Pons (tissue), 1 donor: ENCODE measurements around the gene NCS1.

Experiments
- DNase-seq: peaks from one replicate; pipeline ENCODE4 v3.0.0-alpha.2; 2016; ENCODE audit warnings: low spot score

NCS1 gene

DNA sequence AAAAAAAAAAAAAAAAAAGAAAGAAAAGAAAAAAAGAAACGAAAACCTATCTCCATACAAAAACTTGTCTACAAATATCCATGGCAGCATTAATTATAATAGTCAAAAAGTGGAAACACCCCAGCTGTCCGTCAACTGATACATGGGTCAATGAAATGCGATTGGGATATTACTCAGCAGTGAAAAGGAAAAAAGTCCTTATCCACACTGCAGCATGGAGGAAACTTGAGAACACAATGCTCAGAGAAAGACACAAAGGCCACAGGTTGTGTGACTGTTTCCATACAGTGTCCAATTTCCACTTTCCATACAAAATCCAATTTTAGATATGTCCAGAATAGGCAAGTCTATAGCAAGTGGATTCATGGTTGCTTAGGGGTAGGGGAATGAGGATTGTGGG, 24.3 kb upstream of the NCS1 start:
- DNase-seq = no peak

DNA sequence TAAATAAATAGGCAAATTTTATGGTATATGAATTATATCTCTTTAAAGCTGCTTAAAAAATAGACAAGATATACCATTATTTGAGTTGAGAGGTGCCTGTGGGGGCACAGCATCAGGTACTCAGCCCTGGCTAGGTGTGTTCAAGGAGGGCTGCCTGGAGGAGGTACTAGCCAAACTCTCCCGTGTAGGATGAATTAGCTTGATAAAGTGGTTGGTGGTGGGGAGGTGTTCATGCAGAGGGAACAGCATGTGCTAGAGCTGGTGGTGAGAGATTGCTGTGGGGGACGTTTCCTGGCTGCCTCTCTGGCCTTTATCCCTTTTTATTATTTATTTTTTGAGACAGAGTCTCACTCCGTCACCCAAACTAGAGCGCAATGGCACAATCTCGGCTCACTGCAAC, 23.2 kb upstream of the NCS1 start:
- no peak for DNase-seq

DNA sequence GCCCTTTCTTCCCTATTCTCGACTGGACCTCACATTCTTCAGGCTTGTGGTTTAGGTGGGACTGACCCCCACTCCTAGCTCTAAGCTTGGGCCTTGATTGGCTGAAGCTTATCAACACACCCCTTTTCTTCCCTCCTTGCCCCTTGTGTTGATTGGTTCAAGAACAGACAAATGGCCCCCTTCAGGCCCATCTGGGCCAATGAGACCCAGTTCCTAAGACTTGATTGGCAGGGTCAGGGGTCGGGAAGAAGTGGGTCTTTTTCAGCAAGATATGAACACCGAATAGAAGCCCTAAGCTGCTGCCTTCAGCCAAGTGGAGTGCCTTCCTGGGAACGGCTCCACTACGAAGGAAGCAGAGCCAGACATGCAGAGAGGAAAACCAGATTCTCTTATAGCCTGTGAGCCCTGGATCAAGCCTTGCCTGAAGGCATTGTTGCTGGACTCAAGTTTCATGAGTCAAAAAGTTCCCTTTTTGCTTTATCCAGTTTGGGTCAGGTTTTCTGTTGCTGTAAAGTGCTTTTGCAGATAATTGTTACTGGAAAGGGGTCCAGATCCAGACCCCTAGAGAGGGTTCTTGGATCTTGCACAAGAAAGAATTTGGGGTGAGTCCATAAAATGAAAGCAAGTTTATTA, 22.4 kb upstream of the NCS1 start:
- DNase-seq = no peak

- no peak for DNase-seq
These were observed 21.3 kb upstream of the NCS1 start for GRCh38 chr9:130150779-130151382.

DNA sequence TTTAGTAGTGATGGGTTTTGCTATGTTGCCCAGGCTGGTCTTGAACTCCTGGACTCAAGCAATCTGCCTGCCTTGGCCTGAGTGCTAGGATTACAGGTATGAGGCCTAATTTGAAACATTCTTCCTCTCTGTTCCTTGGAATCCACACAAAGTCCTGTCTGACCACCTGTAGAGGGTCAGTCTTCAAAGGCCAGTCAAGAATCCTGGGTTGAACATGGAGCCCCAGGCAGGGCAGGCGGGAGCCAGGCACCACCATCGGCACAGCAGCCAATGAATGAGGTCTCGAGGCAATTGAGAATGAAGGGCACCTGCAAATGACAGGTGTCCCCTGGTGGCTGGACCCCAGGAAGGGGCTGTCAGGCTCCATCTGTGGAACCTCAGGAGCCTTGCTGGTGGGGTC, 17.4 kb upstream of the NCS1 start:
- no peak for DNase-seq

DNA sequence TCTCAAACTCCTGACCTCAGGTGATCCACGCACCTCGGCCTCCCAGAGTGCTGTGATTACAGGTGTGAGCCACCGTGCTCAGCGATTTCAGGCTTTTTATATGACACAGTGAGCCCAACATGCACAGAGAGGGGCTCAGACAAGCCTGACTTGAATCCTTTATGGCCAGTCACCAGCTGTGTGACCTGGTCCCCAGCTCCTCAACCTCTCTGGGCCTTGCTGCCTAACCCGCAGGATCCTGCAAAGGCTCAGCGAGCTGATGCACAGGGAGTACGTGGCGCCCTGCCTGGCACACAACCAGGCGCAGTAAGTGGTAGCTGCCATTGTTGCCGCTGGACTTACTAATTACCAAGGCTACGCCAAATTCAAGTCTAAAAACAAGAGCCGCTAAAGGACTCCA, 16.6 kb upstream of the NCS1 start:
- no peak for DNase-seq

GRCh38 chr9:130156672-130157071, 15.5 kb upstream of the NCS1 start:
- no peak for DNase-seq

DNA sequence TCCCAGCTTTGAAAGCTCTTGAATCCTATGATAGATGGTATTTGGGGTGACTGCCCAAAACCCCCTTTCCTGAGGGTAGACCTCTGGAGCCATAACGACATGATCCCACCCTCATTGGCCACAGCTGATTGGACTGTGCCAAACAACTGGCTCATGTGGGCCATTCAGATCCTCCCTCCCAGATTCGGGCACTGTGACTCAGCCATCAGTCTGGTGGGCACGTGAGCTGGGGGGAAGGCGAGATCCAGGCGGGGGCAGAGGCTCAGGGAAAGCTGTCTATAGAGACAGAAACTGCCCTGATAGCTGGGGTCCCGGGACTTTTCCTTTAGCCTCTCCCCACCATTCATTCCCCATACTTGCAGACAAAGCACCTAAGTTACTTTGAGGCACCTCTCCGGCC, 15.1 kb upstream of the NCS1 start:
- DNase-seq = no peak

DNA sequence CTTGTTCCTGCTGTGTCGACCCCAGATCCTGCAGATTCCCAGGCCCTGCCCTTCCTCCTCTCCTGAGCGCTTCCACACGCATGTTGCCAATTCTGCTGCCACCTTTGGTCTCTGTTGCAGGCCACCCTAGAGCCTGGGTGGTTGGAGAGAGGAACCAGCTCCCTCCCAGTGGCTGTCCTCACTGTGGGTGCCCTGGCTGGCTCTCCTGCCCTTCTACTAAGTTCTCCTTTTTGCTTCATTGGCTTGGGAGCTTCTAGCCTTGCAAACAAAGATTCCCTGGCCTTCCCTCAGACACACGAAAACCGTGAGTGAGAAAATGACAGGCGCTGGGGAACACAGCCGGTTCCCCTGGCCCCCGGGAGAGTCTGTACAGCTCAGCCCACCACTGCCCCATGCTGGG, 14.2 kb upstream of the NCS1 start:
- DNase-seq = no peak

- no peak for DNase-seq
These were observed 13.1 kb upstream of the NCS1 start for GRCh38 chr9:130159057-130159456.

GRCh38 chr9:130159915-130160670, 12.1 kb upstream of the NCS1 start:
- no peak for DNase-seq

GRCh38 chr9:130160862-130161470, 11.2 kb upstream of the NCS1 start:
- no peak for DNase-seq

GRCh38 chr9:130165579-130165978, 6.6 kb upstream of the NCS1 start:
- DNase-seq = no peak

- no peak for DNase-seq
These were observed 5.8 kb upstream of the NCS1 start for GRCh38 chr9:130166399-130166798.

- DNase-seq = no peak
These were observed 4.3 kb upstream of the NCS1 start for GRCh38 chr9:130167927-130168326.

- no peak for DNase-seq
These were observed 717 bp upstream of the NCS1 start for GRCh38 chr9:130171226-130172148.

DNA sequence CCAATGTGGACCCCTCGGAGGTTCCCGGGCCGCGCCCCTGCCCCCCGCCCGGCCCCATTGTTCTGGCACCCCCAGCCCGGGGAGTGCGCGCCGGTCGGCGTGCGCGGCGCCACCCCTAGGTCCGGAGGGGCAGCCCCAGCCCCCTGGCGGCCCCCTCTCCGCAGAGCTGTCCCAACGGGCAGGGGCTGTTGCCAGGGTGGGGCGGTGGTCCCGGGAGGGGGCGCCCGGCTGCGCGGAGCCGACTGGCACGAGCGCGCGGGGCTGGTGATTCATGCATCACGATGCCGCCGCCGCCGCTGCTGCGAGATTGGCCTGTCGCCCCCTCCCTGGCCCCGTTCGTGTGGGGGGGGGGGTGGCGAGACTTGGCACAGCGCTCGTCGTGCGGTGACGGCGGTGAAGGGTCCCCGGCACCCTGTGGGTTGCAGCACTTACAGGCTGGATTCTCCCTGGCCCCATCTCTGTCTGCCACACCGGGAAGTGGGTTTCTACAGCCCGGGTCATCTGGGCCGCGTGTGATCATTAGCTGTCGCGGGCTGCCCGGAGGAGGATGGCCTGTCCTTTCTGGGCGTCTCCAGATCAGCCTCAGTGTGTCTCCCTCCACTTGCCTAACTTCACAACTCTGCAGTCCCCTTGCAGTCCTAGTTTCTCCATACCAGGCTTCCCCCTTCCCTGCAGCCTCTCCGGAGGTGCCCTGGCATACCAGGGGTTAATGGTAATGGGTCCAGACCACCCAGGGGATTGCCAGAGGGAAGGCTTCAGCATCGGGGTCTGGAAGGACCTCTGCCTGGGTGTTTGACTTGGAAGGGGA, 858 bp downstream of the NCS1 start:
- no peak for DNase-seq

GRCh38 chr9:130173666-130173983, 1.4 kb downstream of the NCS1 start:
- DNase-seq = no peak

DNA sequence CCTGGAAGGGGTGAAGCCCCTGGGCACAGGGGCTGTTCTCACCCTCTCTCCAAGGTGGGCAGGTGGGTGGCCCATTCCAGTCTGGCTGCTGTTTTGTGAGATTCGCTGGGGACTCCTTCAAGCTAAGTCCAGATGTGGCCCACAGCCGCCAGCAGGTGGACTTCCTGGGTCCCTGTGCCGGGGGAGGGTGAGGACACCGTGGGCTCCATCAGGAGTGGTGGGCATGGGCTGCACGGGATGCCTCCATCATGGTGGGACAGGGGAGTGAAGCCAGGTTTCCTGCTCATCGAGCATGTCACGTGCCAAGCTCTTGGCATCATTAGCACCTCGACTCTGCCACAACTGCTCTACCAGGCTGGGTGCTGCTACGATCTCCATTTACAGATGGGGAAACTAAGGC, 1.8 kb downstream of the NCS1 start:
- DNase-seq = no peak

- no peak for DNase-seq
These were observed 2.7 kb downstream of the NCS1 start for GRCh38 chr9:130174920-130175321.

GRCh38 chr9:130175355-130175754, 3.2 kb downstream of the NCS1 start:
- no peak for DNase-seq
